ENCODE data around the gene TNS3.

The TNS3 gene

GRCh38 chr7:47521816-47522561 lies 59.9 kb downstream of the TNS3 start:
- no peak for DNase-seq (ENCODE audit: low spot score)

DNA sequence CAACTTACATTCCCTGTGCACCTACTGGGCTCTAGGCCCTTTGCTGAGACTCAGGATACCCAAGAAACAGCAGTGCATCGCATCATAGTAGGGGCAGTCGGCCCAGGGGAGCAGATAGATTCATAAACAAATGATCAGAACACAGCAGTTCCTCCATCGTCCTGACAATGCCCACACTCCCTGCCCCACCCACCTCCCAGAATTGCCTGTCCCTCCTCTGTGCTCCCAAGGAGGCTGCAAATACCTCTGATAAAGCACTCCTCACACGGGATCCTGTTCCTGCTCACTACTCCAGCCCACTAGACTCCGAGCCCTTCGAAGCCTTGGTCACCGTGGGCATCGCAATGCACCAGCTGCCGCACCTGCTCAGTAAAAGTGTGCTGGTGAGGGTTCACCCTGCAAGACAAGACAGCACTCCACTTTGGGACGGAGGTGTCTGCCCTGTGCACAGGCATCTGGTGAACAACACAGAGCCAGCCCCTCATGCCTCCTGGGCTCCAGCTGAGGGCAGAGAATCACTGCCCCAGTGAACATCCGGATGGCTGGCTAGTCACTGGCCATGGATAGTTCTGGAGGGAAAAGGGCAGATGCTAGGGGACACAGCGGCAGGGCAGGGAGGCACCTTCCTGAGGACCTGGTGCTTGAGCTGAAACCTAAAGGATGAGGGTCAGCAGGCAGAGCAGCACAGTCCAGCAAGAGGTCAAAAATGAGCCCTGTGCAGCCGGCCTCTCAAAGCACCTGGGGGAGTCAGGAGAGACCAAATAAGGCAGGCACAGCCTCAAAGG lies 60.7 kb downstream of the TNS3 start:
- DNase-seq (ENCODE audit: low spot score) = no peak

DNA sequence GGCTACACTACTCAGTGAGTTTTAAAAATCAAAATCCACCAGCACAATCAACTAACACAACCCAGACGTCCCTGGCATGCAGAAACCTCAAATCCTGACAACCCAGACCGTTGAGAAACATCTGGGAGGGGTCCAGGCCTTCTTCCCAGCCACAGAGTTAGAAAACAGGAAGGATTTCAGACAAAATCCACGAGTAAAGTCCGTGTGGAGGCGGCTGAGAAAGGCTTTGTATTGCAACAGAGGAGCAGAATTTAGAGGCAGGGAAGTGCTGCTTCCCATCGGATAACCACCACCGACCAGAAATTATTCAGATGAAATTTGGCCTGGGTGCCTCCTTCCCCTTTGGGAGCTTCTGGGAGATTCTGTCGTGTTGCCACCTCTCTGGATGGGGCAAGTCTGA lies 61.5 kb downstream of the TNS3 start:
- no peak for DNase-seq (ENCODE audit: low spot score)

- DNase-seq (ENCODE audit: low spot score) = no peak
These were observed 63.1 kb downstream of the TNS3 start for GRCh38 chr7:47518827-47519226.

DNA sequence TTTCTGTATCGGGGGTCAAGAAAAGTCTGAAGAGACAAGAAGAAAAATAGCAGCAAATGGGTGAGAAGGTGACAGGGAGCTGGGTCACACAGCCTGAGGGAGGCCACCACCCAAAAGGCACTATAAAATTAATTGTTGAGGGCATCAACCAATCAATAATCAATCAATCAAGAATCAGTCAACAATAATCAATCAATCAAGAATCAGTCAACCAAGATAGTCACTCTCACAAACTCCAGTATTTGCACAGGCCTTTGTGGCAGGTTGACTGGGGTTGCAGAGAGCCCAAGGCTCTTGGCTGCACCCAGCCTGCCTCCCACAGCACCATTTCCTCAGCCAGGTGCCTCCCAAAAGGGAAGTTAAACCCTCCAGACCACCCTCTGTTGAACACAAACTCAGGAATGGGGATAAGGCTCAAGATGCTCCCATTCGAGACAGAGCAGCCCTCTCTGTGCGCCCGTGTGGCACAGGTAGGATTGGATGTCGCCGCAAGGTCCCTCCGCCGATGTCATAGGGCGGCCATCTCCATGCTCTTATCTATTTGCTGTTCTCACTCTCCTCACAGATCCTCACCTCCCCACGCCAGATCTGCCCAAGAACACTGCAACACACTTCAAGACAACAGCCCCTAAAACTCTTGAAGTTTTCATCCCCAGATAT lies 64.0 kb downstream of the TNS3 start:
- no peak for DNase-seq (ENCODE audit: low spot score)

GRCh38 chr7:47516985-47517600 lies 64.8 kb downstream of the TNS3 start:
- DNase-seq (ENCODE audit: low spot score) = no peak

GRCh38 chr7:47516386-47516785 lies 65.5 kb downstream of the TNS3 start:
- DNase-seq (ENCODE audit: low spot score) = no peak

DNA sequence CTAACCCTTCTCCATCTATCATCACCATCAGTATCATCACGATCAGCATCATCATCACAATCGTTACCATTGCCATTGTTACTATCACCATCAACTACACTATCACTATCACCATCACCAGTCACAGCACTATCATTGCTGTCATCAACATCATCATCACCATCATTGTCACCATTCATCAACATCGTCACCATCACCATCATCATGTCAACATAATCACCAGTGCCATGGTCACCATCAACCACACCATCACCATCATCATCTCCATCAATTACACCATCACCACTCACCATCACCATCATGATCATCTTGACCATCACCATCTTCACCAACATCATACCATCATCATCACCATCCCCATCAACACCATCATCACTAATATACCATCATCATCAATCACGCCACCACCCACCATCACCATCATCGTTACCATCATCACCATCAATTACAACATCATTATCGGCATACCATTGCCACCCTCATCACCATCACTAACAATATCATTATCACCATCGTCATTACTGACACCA lies 66.5 kb downstream of the TNS3 start:
- DNase-seq (ENCODE audit: low spot score) = no peak

DNA sequence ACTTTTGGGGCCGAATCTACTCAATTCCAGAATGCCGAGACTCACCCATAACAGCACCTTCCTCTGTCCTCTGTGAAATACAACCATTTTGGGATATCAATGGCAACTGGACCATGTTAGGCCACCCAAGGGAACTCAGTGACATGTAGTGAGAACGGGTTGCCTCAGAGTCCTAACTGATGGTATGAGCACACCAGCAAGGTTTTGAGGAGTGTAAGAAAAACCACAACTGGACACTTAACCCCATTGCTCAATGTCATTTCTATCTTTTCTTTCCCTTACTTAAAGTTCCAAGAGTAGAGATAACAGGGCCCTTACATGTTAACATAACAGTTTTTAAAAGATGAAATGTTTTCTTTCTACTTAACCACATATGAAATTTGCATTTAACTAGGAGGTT lies 67.1 kb downstream of the TNS3 start:
- no peak for DNase-seq (ENCODE audit: low spot score)

DNA sequence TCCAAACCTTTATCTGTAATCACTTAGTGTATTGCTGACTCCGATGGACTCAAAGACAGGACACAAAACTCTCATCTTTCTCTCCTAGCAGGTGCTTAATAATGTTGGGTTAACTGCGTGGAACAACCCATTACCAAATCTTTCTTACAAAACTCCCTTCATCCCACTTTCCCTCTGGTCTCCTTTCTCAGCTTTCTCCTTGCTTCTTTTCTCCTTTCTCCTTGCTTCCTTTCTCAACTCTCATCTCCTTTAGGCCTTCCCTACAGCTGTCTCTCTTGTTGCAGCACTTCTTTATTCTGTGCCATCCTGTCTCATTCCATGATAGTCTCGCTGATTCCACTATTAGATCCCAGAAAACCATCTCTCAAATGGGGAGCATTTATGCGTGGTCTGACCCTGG lies 67.5 kb downstream of the TNS3 start:
- DNase-seq (ENCODE audit: low spot score) = no peak

GRCh38 chr7:47513741-47514241 lies 68.1 kb downstream of the TNS3 start:
- DNase-seq (ENCODE audit: low spot score) = no peak

DNA sequence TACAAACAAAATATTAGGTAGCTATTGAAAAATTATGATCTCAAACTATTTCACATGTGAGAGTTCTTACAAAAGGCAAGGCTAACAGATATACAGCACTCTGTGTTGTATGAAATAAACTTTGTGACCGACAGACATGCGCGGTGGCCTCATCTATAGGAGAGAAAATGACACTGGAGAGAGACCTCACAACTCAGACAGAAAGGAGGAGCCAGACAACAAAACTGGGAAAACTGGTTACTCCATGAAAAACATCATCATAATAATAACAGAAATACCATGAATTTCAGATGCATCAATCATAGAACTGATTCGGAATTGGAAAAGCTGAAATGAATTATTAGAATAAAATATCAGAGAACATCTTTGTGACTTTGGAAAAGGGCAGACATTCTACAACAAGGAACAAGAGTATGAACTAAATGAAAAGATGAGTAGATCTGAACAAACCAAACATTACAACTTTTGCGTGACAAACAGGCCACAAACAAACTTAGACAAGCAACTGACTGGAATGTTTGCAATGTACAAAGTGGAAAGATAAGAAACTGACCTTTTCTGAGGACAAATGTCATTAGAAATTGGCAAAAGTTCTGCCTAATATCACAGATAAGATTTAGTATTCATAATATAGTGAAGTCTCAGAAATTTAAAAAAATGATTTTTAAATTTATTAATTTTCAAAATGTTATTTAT lies 69.3 kb downstream of the TNS3 start:
- DNase-seq (ENCODE audit: low spot score) = no peak

DNA sequence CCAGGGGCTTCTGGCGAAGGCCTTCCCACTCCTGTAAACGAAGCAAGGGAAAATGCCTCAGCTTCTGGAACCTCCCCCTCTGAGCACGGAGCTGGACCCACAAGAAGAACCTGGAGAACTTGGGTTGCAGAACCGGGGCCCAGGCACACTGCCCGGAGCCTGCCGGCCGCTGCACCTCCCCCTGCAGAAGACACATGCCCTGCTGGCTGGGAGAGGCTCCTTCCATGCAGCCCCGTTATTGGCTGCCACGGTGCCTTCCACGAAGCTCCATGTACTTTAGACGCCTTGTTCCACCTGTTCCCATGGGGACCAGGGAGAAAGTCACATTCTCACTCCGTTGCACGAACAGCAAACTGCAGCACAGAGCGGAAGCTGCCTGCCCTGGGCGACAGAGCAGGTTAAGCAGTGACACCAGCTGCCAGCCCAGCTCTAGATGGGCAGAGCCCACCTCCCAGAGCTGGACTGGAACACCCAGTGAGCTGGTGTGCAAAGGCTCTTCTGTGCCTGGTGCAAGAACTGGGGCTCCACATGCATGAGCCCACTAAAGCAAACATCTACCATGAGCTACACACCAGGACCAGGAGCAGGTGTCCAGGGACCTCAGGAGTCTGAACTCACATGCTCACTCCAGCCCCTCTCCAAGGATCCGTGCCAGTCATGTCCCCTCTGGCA lies 70.1 kb downstream of the TNS3 start:
- no peak for DNase-seq (ENCODE audit: low spot score)

GRCh38 chr7:47510786-47511185 lies 71.1 kb downstream of the TNS3 start:
- no peak for DNase-seq (ENCODE audit: low spot score)

GRCh38 chr7:47510192-47510591 lies 71.7 kb downstream of the TNS3 start:
- DNase-seq (ENCODE audit: low spot score) = no peak

GRCh38 chr7:47509571-47509970 lies 72.3 kb downstream of the TNS3 start:
- no peak for DNase-seq (ENCODE audit: low spot score)

DNA sequence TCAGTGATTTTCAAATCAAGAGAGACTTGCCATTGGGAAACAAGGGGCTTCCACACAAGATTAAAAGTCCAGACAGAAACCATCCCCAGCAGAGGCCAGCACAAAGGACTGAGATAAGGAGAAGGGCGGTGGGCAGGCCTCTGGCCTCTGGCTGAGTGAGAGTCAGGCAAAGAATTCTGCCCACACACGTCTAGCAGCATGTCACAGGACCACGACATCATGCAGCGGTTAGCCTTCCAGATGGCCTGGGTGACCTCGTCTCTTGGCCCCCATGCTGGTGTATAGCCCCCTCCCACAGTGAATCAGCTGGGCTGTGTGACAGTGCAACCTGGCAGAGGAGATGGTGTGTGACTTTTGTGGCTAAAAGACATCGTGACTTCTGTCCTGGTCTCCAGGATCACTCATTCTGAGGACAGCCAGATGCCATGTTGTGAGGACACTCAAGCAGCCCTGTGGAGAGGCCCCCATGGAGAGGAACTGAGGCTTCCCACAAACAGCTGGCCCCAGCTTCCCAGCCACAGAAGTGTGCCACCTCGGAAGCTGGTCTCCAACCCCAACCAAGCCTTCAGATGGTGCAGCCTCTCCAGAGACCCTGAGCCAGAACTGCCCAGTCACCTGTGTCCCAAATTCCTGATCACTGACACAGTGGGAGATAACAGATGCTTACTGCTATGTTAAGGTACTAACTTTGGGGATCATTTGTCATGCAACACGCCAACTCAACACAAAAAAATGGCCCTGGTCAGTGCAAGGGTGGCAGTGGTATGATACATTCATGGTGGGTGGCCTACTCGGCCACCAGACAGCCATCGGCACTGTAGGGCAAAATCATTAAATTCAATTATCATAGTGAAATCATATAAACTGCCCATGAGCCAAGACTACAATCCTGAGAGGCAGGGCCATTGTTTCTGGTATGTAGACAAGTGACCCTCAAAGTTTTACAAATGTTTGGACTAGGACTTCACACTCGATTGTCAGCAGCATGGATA lies 73.2 kb downstream of the TNS3 start:
- no peak for DNase-seq (ENCODE audit: low spot score)

DNA sequence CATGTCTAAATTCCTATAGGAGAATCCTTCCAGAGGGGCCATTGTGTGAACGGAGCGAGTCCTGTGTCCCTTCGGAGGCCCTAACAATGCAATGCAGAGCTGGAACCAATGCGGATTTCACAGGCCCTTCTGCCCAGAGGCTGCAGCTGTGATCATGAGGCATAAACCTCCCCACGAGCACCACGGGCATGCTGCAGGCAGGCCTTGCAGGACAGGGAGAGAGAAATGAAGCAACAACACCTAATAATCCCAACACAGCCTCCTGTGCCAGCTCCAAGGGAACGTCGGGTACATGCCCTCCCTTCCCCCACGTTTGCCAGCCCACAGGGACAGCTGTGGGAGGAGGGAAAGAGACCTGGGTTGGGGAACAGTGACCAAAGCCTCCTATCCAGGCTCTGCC lies 74.4 kb downstream of the TNS3 start:
- no peak for DNase-seq (ENCODE audit: low spot score)

All from NAMALWA (cell line).